Measurements from ENCODE around the gene KCNMA1.

The KCNMA1 gene

GRCh38 chr10:77566914-77567566 lies 70.6 kb downstream of the KCNMA1 start:
- no peak overlapping the region for H3K4me3 ChIP-seq (ENCODE audit: low read depth, low read length)
- in situ Hi-C loops (cut with HindIII; ENCODE audit: low sequenced_read_pairs): no loop called here
- DNase-seq (ENCODE audit: low read depth, low spot score): no peak
- TF ChIP-seq CTCF (IDR thresholded peaks at IDR 0.05; ENCODE audit: low read depth, low read length): no peak

- DNase-seq (ENCODE audit: low read depth, low spot score): no peak
- H3K4me3 ChIP-seq (ENCODE audit: low read depth, low read length): no peak overlapping the region
- in situ Hi-C loops (cut with HindIII; ENCODE audit: low sequenced_read_pairs): no loop called here
- TF ChIP-seq CTCF (IDR thresholded peaks at IDR 0.05; ENCODE audit: low read depth, low read length): no peak
Observed at GRCh38 chr10:77566236-77566635, 71.4 kb downstream of the KCNMA1 start.

GRCh38 chr10:77565590-77566023 lies 72.0 kb downstream of the KCNMA1 start:
- DNase-seq (ENCODE audit: low read depth, low spot score): no peak
- H3K4me3 ChIP-seq (ENCODE audit: low read depth, low read length): no peak overlapping the region
- no peak for TF ChIP-seq CTCF (IDR thresholded peaks at IDR 0.05; ENCODE audit: low read depth, low read length)
- in situ Hi-C loops (cut with HindIII; ENCODE audit: low sequenced_read_pairs): no loop called here

- no peak overlapping the region for H3K4me3 ChIP-seq (ENCODE audit: low read depth, low read length)
- DNase-seq (ENCODE audit: low read depth, low spot score): peak; percentile 42
- TF ChIP-seq CTCF (IDR thresholded peaks at IDR 0.05; ENCODE audit: low read depth, low read length): no peak
- in situ Hi-C loops (cut with HindIII; ENCODE audit: low sequenced_read_pairs): no loop called here
Observed at GRCh38 chr10:77564731-77565589, 72.6 kb downstream of the KCNMA1 start.

- in situ Hi-C loops (cut with HindIII; ENCODE audit: low sequenced_read_pairs): no loop called here
- DNase-seq (ENCODE audit: low read depth, low spot score): no peak
Observed at GRCh38 chr10:77563638-77564270, 73.9 kb downstream of the KCNMA1 start.

More at GRCh38 chr10:77563638-77564270, 73.9 kb downstream of the KCNMA1 start:
- no peak overlapping the region for H3K4me3 ChIP-seq (ENCODE audit: low read depth, low read length)
- no peak for TF ChIP-seq CTCF (IDR thresholded peaks at IDR 0.05; ENCODE audit: low read depth, low read length)
